Measurements from ENCODE around the gene RAB37.

Gene RAB37

GRCh38 chr17:74760404-74761105 is 23.5 kb downstream of the RAB37 start:
- no peak for DNase-seq (ENCODE audit: low read depth in 2 of 2, low spot score in 1 of 2)

- DNase-seq (ENCODE audit: low read depth in 2 of 2, low spot score in 1 of 2) = no peak
Measured at GRCh38 chr17:74761419-74761818, 24.4 kb downstream of the RAB37 start.

GRCh38 chr17:74761931-74762330 is 24.9 kb downstream of the RAB37 start:
- DNase-seq (ENCODE audit: low read depth in 2 of 2, low spot score in 1 of 2) = no peak

GRCh38 chr17:74763565-74764387 is 26.7 kb downstream of the RAB37 start:
- no peak for DNase-seq (ENCODE audit: low read depth in 2 of 2, low spot score in 1 of 2)

- no peak for DNase-seq (ENCODE audit: low read depth in 2 of 2, low spot score in 1 of 2)
Measured at GRCh38 chr17:74764751-74765286, 27.8 kb downstream of the RAB37 start.

- no peak for DNase-seq (ENCODE audit: low read depth in 2 of 2, low spot score in 1 of 2)
Measured at GRCh38 chr17:74766413-74766812, 29.4 kb downstream of the RAB37 start.

- no peak for DNase-seq (ENCODE audit: low read depth in 2 of 2, low spot score in 1 of 2)
Measured at GRCh38 chr17:74767111-74767516, 30.1 kb downstream of the RAB37 start.

GRCh38 chr17:74768069-74768762 is 31.2 kb downstream of the RAB37 start:
- no peak for DNase-seq (ENCODE audit: low read depth in 2 of 2, low spot score in 1 of 2)

GRCh38 chr17:74768763-74769114 is 31.7 kb downstream of the RAB37 start:
- no peak for DNase-seq (ENCODE audit: low read depth in 2 of 2, low spot score in 1 of 2)

GRCh38 chr17:74769266-74769855 is 32.3 kb downstream of the RAB37 start:
- DNase-seq (ENCODE audit: low read depth in 2 of 2, low spot score in 1 of 2) = no peak

- DNase-seq (ENCODE audit: low read depth in 2 of 2, low spot score in 1 of 2) = no peak
Measured at GRCh38 chr17:74769856-74770497, 32.9 kb downstream of the RAB37 start.

- peak; percentile 41 to 42 for DNase-seq (ENCODE audit: low read depth in 2 of 2, low spot score in 1 of 2)
Measured at GRCh38 chr17:74770498-74771318, 33.7 kb downstream of the RAB37 start.

GRCh38 chr17:74771319-74771914 is 34.4 kb downstream of the RAB37 start:
- DNase-seq (ENCODE audit: low read depth in 2 of 2, low spot score in 1 of 2) = no peak

GRCh38 chr17:74772053-74772452 is 35.0 kb downstream of the RAB37 start:
- no peak for DNase-seq (ENCODE audit: low read depth in 2 of 2, low spot score in 1 of 2)

- DNase-seq (ENCODE audit: low read depth in 2 of 2, low spot score in 1 of 2) = no peak
Measured at GRCh38 chr17:74773414-74773813, 36.4 kb downstream of the RAB37 start.

GRCh38 chr17:74773871-74774286 is 36.8 kb downstream of the RAB37 start:
- no peak for DNase-seq (ENCODE audit: low read depth in 2 of 2, low spot score in 1 of 2)

GRCh38 chr17:74775409-74776043 is 38.5 kb downstream of the RAB37 start:
- DNase-seq (ENCODE audit: low read depth in 2 of 2, low spot score in 1 of 2) = no peak

GRCh38 chr17:74776044-74776962 is 39.2 kb downstream of the RAB37 start, which contains the start of gene NAT9:
TSS of gene NAT9 (minus strand) at chr17:74776345. CDS start at chr17:74775698, 647 bp downstream.
- DNase-seq (ENCODE audit: low read depth in 2 of 2, low spot score in 1 of 2) = peak; percentile 98

Data from stimulated activated CD8-positive, alpha-beta memory T cell treated with anti-CD3 and anti-CD28 coated beads, Interleukin-4, amount 100 ng/mL, for 4 hours (primary cell).